Right atrium auricular region (tissue), 2 donors: ENCODE results near the gene FRAS1. TPM values are rescaled to one million over a fixed set of nuclear protein-coding genes. Genes with fewer than 3 reads are reported as not detected.
"Not testable (repeated sequence)": the region's sequence is repeated elsewhere in the genome, so short reads cannot be mapped to it uniquely, and the experiment has no call there.

Experiments used
- DNase-seq: peaks from one replicate; pipeline ENCODE4 v3.0.0-alpha.2; 2019; ENCODE audit warnings: low spot score
- H3K27ac ChIP-seq, 2 donors: fragments of 200-600 bp; sonication (generic); 1 replicate in 1 of 2; 2 replicates in 1 of 2; pipeline ENCODE4 v1.5.1; 2016 to 2019
- H3K27me3 ChIP-seq, 2 donors: fragments of 200-600 bp; sonication (generic); one replicate each; pipeline versions ENCODE4 v1.5.1 to v1.6.0; 2017 to 2019
- H3K36me3 ChIP-seq: fragments of 200-600 bp; sonication (generic); one replicate; pipeline ENCODE4 v1.5.1; 2016
- H3K4me1 ChIP-seq, 2 donors: fragments of 200-600 bp; sonication (generic); one replicate each; pipeline versions ENCODE4 v1.5.1 to v1.6.0; 2017 to 2019
- H3K4me3 ChIP-seq, 2 donors: fragments of 200-600 bp; sonication (generic); 1 replicate in 1 of 2; 2 replicates in 1 of 2; pipeline ENCODE4 v1.5.1; 2017 to 2019; ENCODE audit warnings: mild to moderate bottlenecking in 1 of 2, moderate library complexity in 1 of 2
- H3K9me3 ChIP-seq, 2 donors: fragments of 200-600 bp; sonication (generic); one replicate each; pipeline ENCODE4 v1.5.1; 2019
- CTCF ChIP-seq, 2 donors: fragments of 200-600 bp; sonication (generic); IDR thresholded peaks; one replicate each; pipeline ENCODE4 v1.5.1; 2019; ENCODE audit warnings: antibody characterized with exemption in 2 of 2
- total RNA-seq, 2 donors: library from RNA; depleted of rRNA; stranded (reverse); fragments of >200 nt; gene quantifications; one replicate each; pipeline ENCODE4 v1.1.0, GENCODE V29; 2016

Gene FRAS1
- total RNA-seq, 2 donors from 2014 or later = 5.8 to 12.9 TPM

GRCh38 chr4:78205591-78205990, 148.5 kb downstream of the FRAS1 start:
- no peaks in the 10 kb centered on the region for H3K36me3 ChIP-seq
- H3K9me3 ChIP-seq = no peaks in the 10 kb centered on the region
- no peak overlapping the region for H3K27ac ChIP-seq
- no peaks in the 10 kb centered on the region for H3K27me3 ChIP-seq
- H3K4me3 ChIP-seq = no peak overlapping the region
- H3K4me1 ChIP-seq = no peaks in the 10 kb centered on the region
- DNase-seq = no peak
- TF ChIP-seq CTCF (IDR thresholded peaks at IDR 0.05) = no peak

GRCh38 chr4:78207541-78207940, 150.4 kb downstream of the FRAS1 start:
- H3K4me3 ChIP-seq = no peak overlapping the region
- DNase-seq = no peak
- H3K36me3 ChIP-seq = no peaks in the 10 kb centered on the region
- no peak for TF ChIP-seq CTCF (IDR thresholded peaks at IDR 0.05)
- no peaks in the 10 kb centered on the region for H3K4me1 ChIP-seq
- no peaks in the 10 kb centered on the region for H3K9me3 ChIP-seq
- no peak overlapping the region for H3K27ac ChIP-seq
- H3K27me3 ChIP-seq = no peaks in the 10 kb centered on the region

- Histone ChIP-seq H3K9me3 (no peaks in the 10 kb centered on the region), H3K27ac (no peak overlapping the region), H3K36me3 (no peaks in the 10 kb centered on the region), H3K27me3 (no peaks in the 10 kb centered on the region), H3K4me1 (no peaks in the 10 kb centered on the region), H3K4me3 (no peak overlapping the region)
- no peak for DNase-seq
- TF ChIP-seq CTCF (IDR thresholded peaks at IDR 0.05) = no peak
These were observed 150.8 kb downstream of the FRAS1 start for GRCh38 chr4:78207951-78208350.

- not testable (repeated sequence) for H3K36me3 ChIP-seq, H3K4me1 ChIP-seq, H3K9me3 ChIP-seq, H3K4me3 ChIP-seq, H3K27ac ChIP-seq, H3K27me3 ChIP-seq, DNase-seq
These were observed 151.8 kb downstream of the FRAS1 start for GRCh38 chr4:78208896-78209295.

GRCh38 chr4:78210694-78211410, 153.7 kb downstream of the FRAS1 start:
- no peak for TF ChIP-seq CTCF (IDR thresholded peaks at IDR 0.05)
- Histone ChIP-seq H3K27ac (no peak overlapping the region), H3K36me3 (no peaks in the 10 kb centered on the region), H3K9me3 (no peaks in the 10 kb centered on the region), H3K4me1 (no peaks in the 10 kb centered on the region), H3K27me3 (no peaks in the 10 kb centered on the region), H3K4me3 (no peak overlapping the region)
- DNase-seq = no peak

GRCh38 chr4:78213218-78213617, 156.1 kb downstream of the FRAS1 start:
- no peaks in the 10 kb centered on the region for H3K4me1 ChIP-seq

More at GRCh38 chr4:78213218-78213617, 156.1 kb downstream of the FRAS1 start:
- DNase-seq = no peak
- H3K27ac ChIP-seq = no peak overlapping the region
- no peaks in the 10 kb centered on the region for H3K36me3 ChIP-seq
- H3K27me3 ChIP-seq = no peaks in the 10 kb centered on the region
- no peak overlapping the region for H3K4me3 ChIP-seq
- TF ChIP-seq CTCF (IDR thresholded peaks at IDR 0.05) = no peak
- no peaks in the 10 kb centered on the region for H3K9me3 ChIP-seq
